HL-60 (cell line): ENCODE results near the gene CD151.

Experiments
- DNase-seq, 2 experiments: peaks; one replicate each; pipeline ENCODE4 v3.0.0-alpha.2; 2010 to 2020; ENCODE audit warnings: low read depth in 1 of 2, low spot score in 1 of 2
- H3K27ac ChIP-seq: fragments of 250-450 bp; sonication (Bioruptor Pico); replicated peaks from 2 replicates; pipeline ENCODE4 v1.5.1; 2020; ENCODE audit warnings: mild to moderate bottlenecking, moderate library complexity
- H3K27me3 ChIP-seq: fragments of 250-450 bp; sonication (Bioruptor Pico); 2 replicates; pipeline ENCODE4 v1.5.1; 2021; ENCODE audit warnings: mild to moderate bottlenecking, moderate library complexity; ENCODE audit not compliant: insufficient read depth, poor library complexity, severe bottlenecking
- H3K4me3 ChIP-seq: replicated peaks from 2 replicates; pipeline ENCODE4 v1.5.1; 2011; ENCODE audit warnings: mild to moderate bottlenecking, control low read depth, low read length; ENCODE audit not compliant: insufficient read depth
- CTCF ChIP-seq: IDR thresholded peaks from one replicate; pipeline ENCODE4 v1.5.1; 2011; ENCODE audit warnings: low read length, control low read depth, inconsistent platforms; ENCODE audit not compliant: insufficient read depth
- GABPA ChIP-seq: IDR thresholded peaks from 2 replicates; pipeline ENCODE4 v1.6.1; 2012; ENCODE audit warnings: low read depth
- POLR2AphosphoS5 ChIP-seq: IDR thresholded peaks from 2 replicates; pipeline ENCODE4 v1.6.1; 2012; ENCODE audit warnings: low read depth
- REST ChIP-seq: IDR thresholded peaks from 2 replicates; pipeline ENCODE4 v1.6.1; 2012; ENCODE audit warnings: low read depth; ENCODE audit not compliant: insufficient replicate concordance
- SPI1 ChIP-seq: IDR thresholded peaks from 2 replicates; pipeline ENCODE4 v1.6.1; 2012; ENCODE audit warnings: low read depth, mild to moderate bottlenecking, borderline replicate concordance

CD151 gene

GRCh38 chr11:836274-836673 lies 3.5 kb downstream of the CD151 start:
- H3K27me3 ChIP-seq = no peaks in the 10 kb centered on the region
- TF ChIP-seq POLR2AphosphoS5 (no peak), SPI1 (no peak), GABPA (no peak)
- DNase-seq = no peak
- H3K4me3 ChIP-seq = no peak overlapping the region
- H3K27ac ChIP-seq = no peak overlapping the region

DNA sequence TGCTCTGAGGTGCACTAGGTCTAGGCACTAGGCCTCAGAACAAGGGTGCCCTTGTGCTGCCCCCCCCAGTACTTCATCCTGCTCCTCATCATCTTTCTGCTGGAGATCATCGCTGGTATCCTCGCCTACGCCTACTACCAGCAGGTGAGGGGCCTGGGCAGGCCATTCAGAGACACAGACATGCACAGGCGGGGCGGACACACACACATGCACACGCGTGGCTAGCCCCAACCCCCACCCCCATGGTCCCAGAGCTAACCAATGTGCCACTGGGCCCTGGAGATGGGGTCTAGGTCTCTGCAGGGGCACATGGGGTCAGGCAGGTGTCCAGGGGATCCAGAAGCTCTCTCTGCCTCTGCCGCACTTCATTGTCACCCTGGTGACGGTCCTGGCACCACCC lies 3.9 kb downstream of the CD151 start:
- H3K4me3 ChIP-seq = no peak overlapping the region
- TF ChIP-seq POLR2AphosphoS5 (peak; percentile 42; the same call in 1 of the 2 replicates), CTCF (no peak)
- no peak overlapping the region for H3K27ac ChIP-seq

GRCh38 chr11:837189-837989 lies 4.6 kb downstream of the CD151 start:
- TF ChIP-seq GABPA = no peak
- TF ChIP-seq REST = no peak
- no peak for TF ChIP-seq POLR2AphosphoS5
- H3K4me3 ChIP-seq = no peak overlapping the region
- H3K27ac ChIP-seq = no peak overlapping the region
- H3K27me3 ChIP-seq = no peaks in the 10 kb centered on the region
- DNase-seq = no peak

More for the DNA sequence above, 3.9 kb downstream of the CD151 start:
- DNase-seq = no peak
- no peaks in the 10 kb centered on the region for H3K27me3 ChIP-seq

GRCh38 chr11:837990-838307 lies 5.2 kb downstream of the CD151 start:
- Histone ChIP-seq H3K27me3 (no peaks in the 10 kb centered on the region), H3K27ac (no peak overlapping the region), H3K4me3 (no peak overlapping the region)
- TF ChIP-seq SPI1 (no peak), REST (no peak), CTCF (no peak), POLR2AphosphoS5 (no peak), GABPA (no peak)
- no peak for DNase-seq
